Measurements from ENCODE around the gene TLE3.

DNA sequence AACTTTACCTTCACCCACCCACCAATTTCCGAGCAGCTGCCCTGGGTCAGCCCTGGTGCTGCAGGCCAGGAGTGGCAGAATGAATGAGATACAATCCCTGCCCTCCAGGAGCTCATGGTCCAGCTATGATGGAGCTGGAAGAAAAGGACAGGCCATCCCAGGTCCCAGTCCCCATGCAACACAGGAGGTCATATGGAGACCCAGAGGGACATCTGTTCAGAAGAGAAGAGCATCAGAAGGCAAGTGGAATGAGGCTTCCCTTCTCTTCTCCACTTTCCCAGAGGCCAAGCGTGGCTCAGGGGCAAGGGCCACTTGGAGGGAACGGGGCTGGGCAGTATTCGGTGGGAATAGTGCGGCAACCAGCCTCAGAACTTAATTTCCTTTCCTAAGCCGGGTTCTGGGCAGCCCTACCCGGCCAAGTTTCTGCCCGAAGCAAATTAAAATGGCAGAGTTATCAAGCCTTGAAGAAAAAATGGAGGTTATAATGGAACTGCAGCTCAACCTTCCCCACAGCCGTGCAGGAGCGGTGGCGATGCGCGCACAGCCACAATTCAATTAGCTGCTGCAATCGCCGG is 35.9 kb downstream of the TLE3 start:
- TF ChIP-seq, protein P1, sequence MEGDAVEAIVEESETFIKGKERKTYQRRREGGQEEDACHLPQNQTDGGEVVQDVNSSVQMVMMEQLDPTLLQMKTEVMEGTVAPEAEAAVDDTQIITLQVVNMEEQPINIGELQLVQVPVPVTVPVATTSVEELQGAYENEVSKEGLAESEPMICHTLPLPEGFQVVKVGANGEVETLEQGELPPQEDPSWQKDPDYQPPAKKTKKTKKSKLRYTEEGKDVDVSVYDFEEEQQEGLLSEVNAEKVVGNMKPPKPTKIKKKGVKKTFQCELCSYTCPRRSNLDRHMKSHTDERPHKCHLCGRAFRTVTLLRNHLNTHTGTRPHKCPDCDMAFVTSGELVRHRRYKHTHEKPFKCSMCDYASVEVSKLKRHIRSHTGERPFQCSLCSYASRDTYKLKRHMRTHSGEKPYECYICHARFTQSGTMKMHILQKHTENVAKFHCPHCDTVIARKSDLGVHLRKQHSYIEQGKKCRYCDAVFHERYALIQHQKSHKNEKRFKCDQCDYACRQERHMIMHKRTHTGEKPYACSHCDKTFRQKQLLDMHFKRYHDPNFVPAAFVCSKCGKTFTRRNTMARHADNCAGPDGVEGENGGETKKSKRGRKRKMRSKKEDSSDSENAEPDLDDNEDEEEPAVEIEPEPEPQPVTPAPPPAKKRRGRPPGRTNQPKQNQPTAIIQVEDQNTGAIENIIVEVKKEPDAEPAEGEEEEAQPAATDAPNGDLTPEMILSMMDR (IDR thresholded peaks at IDR 0.05) = no peak
- no peak for TF ChIP-seq POLR2A (IDR thresholded peaks at IDR 0.05)
- no peak for TF ChIP-seq POLR2AphosphoS5 (IDR thresholded peaks at IDR 0.05)
- TF ChIP-seq EP300 (IDR thresholded peaks at IDR 0.05) = no peak
